Fibroblast of skin of scalp (primary cell): ENCODE measurements around the gene DZIP1.

Source experiments
- DNase-seq: peaks from one replicate; pipeline ENCODE4 v3.0.0-alpha.2; 2013

The DZIP1 gene

GRCh38 chr13:95541911-95542474 lies 102.5 kb downstream of the DZIP1 start:
- no peak for DNase-seq

DNA sequence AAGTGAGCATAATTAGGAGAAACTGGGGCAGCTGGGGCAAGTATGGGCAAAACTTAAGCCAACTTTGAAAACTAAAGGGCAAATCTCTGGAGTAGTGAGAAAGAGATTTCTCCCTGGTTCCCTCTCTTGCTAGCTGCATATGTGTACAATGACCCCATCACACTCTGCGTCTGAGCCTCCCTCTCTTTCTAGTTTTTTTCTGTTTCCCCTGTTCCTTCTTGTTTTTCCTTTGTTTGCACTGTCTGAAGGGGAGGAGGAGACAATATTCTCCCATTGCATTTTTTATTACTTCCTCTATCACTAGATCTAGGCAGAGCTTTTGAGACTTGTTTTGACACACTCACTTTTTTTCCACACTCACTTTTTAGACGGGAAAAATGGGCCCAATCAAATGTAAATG lies 103.2 kb downstream of the DZIP1 start:
- no peak for DNase-seq

DNA sequence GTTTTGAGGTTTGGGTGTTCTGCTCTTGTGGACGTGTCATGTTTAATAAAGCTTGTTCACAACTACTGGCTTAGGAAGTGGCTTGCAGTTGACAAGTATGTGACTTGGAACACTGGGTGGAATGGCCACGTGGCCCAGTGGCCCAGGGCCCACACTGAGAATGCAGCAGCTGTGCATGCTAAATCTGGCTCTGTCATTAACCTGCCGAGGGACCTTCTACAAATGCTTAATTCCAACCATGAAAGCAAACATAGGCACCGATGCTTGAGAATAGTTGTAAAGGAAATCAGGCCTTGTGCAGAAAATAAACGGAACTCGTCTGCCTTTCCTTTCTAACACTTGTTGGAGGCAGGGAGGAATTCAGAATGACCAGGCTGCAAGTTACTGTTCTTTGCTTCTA lies 103.6 kb downstream of the DZIP1 start:
- DNase-seq, result no peak

GRCh38 chr13:95536632-95537241 lies 107.8 kb downstream of the DZIP1 start:
- peak; percentile 44 for DNase-seq

DNA sequence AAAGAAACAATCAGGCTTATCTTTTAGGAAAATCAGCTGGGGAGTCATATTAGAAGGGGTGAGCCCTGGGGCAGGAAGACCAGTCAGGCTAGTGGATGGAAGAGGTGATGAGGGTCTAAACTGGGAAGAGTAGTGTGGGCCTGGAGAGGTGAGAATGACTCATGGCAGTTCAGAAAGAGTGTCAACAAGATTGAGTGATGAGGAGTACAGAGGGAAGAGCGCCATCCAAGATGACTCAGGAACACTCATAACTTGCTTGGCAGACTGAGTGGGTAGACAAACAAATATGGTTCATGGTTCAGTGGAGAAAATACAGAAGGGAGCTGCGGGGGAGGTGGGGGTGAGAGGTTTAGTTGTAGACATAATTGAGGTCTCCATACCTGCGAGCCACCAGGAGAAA lies 109.3 kb downstream of the DZIP1 start:
- peak; percentile 43 for DNase-seq

DNA sequence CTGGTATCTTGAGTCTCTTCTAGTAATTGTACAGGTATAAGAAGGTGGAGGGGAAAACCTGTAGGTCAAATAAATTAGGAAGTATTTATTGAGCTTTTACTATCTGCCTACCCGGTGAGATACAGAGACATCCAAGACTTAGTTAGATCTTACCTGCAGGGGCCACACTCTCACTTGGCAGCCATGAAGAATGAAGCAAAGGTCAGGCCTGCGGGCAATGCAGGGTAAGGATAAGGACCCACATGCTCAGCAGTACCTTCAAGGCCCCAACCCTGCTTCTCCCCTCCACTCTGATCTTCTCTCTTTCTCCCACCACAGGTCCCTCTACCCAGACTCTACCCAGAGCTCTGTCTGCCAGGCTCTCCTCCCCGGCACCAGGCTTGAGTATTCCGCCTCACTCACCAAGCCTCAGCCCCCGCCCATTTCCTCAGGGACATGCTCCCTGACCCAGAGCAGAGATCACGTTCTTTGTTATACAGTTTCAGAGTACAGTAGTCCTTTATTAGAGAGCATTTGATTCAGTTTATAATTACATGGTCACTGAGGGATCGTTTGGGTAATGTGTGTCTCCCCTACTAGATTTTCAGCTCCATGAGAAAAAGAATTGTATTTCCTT lies 110.9 kb downstream of the DZIP1 start:
- DNase-seq, result no peak

GRCh38 chr13:95530178-95530577 lies 114.3 kb downstream of the DZIP1 start:
- peak; percentile 18 for DNase-seq
